ENCODE results near the gene PATJ. TPM values are rescaled to one million over a fixed set of nuclear protein-coding genes. Genes with fewer than 3 reads are reported as not detected.

PATJ gene
- total and polyA plus RNA-seq, 2 donors (not counting 3 experiments of a cell fraction or from before 2014, with no cell fraction given), result 1.1 to 3.0 TPM

GRCh38 chr1:62128745-62129144 is 386.5 kb downstream of the PATJ start:
- dilution Hi-C loops (cut with MboI; ENCODE audit: extremely low pct_ligation_motif_present, low sequenced_read_pairs), result no loop called here

More at GRCh38 chr1:62128745-62129144, 386.5 kb downstream of the PATJ start:
- Histone ChIP-seq H3K4me2 (ENCODE audit: insufficient read depth, low read length) (no peak overlapping the region), H3K9ac (replicated peaks; ENCODE audit: extremely low read depth, insufficient read depth, low read length) (no peak overlapping the region), H3K9me3 (replicated peaks; ENCODE audit: control insufficient read depth, insufficient read depth, low read length) (no peaks in the 10 kb centered on the region), H3K36me3 (ENCODE audit: control insufficient read depth in 2 of 2, extremely low read depth in 1 of 2, insufficient read depth in 2 of 2, low read length in 2 of 2) (no peaks in the 10 kb centered on the region), H3K79me2 (ENCODE audit: control insufficient read depth, insufficient read depth, low read length) (no peaks in the 10 kb centered on the region), H3K27ac (ENCODE audit: insufficient read depth, low read depth, low read length) (no peak overlapping the region), H2AFZ (ENCODE audit: low read depth, low read length) (no peak overlapping the region), H3K4me3 (replicated peaks in 1 of 3; ENCODE audit: insufficient read depth in 1 of 3, low read depth in 1 of 3, low read length in 3 of 3) (no peak overlapping the region), H4K20me1 (replicated peaks; ENCODE audit: control insufficient read depth, extremely low read depth, insufficient read depth, low read length) (no peaks in the 10 kb centered on the region), H3K27me3 (ENCODE audit: control insufficient read depth in 2 of 2, insufficient read depth in 2 of 2, low read length in 2 of 2) (no peaks in the 10 kb centered on the region), H3K4me1 (ENCODE audit: control insufficient read depth, extremely low read depth, insufficient read depth, low read length) (no peaks in the 10 kb centered on the region), H3K9me1 (replicated peaks; ENCODE audit: control insufficient read depth, extremely low read depth, insufficient read depth, low read length) (no peaks in the 10 kb centered on the region)
- BruUV-seq (replicated peaks), result no TSS peak
- TF ChIP-seq CTCF (IDR thresholded peaks at IDR 0.05; ENCODE audit: extremely low read depth in 1 of 2, insufficient read depth in 1 of 2, low read depth in 1 of 2, low read length in 2 of 2) (no peak), EZH2 (IDR thresholded peaks at IDR 0.05; ENCODE audit: borderline replicate concordance, low read depth, low read length, severe bottlenecking) (no peak), MAX (IDR thresholded peaks at IDR 0.05; ENCODE audit: insufficient read depth, insufficient read length) (no peak), GATA2 (IDR thresholded peaks at IDR 0.05; ENCODE audit: insufficient read depth, insufficient read length, low read depth, low read length) (no peak), JUN (IDR thresholded peaks at IDR 0.05; ENCODE audit: borderline replicate concordance, insufficient read depth, insufficient read length, low read depth) (no peak), FOS (IDR thresholded peaks at IDR 0.05; ENCODE audit: borderline replicate concordance, insufficient read depth, low read length) (no peak), POLR2AphosphoS5 (IDR thresholded peaks at IDR 0.05; ENCODE audit: insufficient read depth, low read depth, low read length) (no peak), MYC (IDR thresholded peaks at IDR 0.05; ENCODE audit: low read depth, low read length) (no peak), POLR2A (IDR thresholded peaks at IDR 0.05; ENCODE audit: low read depth, low read length) (no peak)
- POLR2A ChIA-PET, result no interaction called here
- DNase-seq (ENCODE audit: low read depth, low spot score) (no peak), FAIRE-seq (no peak)
- CTCF ChIA-PET, result interaction anchor here (1.6 to 3.5 kb wide), 4 partner anchors 15 to 46 kb away, joined by 3 to 50 read pairs (median 26); no protein-coding TSS in a partner anchor
- intact Hi-C loops (cut with micrococcal nuclease), result no loop called here

Data from endothelial cell of umbilical vein (primary cell).